AG08395 (cell line): Measurements from ENCODE around the gene RNH1.

Source experiments
- DNase-seq: peaks from one replicate; pipeline ENCODE4 v3.0.0; 2012; ENCODE audit warnings: mixed read lengths, low spot score

RNH1 gene

GRCh38 chr11:537622-538430, 30.8 kb upstream of the RNH1 start:
- DNase-seq = no peak

GRCh38 chr11:536841-537621, 30.0 kb upstream of the RNH1 start, which contains the start of gene LRRC56:
Gene LRRC56, plus strand, starts transcription at chr11:537527. Its CDS starts 3,158 bp downstream, at chr11:540685.
- DNase-seq = peak; percentile 88

GRCh38 chr11:535519-536454, 28.7 kb upstream of the RNH1 start, which contains the start of gene HRAS:
Gene HRAS, minus strand, starts transcription at chr11:535576.
- peak; percentile 100 for DNase-seq

- no peak for DNase-seq
These were observed 28.1 kb upstream of the RNH1 start for GRCh38 chr11:535210-535518.

GRCh38 chr11:534396-535209, 27.6 kb upstream of the RNH1 start:
- DNase-seq = peak; percentile 26

- DNase-seq = no peak
These were observed 26.7 kb upstream of the RNH1 start for GRCh38 chr11:533586-534395.

GRCh38 chr11:532986-533585, 26.0 kb upstream of the RNH1 start:
- DNase-seq = no peak

GRCh38 chr11:532527-532985, 25.5 kb upstream of the RNH1 start:
- DNase-seq = no peak

GRCh38 chr11:531919-532526, 25.0 kb upstream of the RNH1 start:
- no peak for DNase-seq

- no peak for DNase-seq
These were observed 24.2 kb upstream of the RNH1 start for GRCh38 chr11:530960-531831.

- no peak for DNase-seq
These were observed 22.8 kb upstream of the RNH1 start for GRCh38 chr11:529728-530411.

- no peak for DNase-seq
These were observed 22.0 kb upstream of the RNH1 start for GRCh38 chr11:528815-529727.

- no peak for DNase-seq
These were observed 21.2 kb upstream of the RNH1 start for GRCh38 chr11:528166-528814.

- DNase-seq = no peak
These were observed 19.1 kb upstream of the RNH1 start for GRCh38 chr11:526192-526591.

- DNase-seq = no peak
These were observed 14.2 kb upstream of the RNH1 start for GRCh38 chr11:521177-521688.
